H1 (cell line): ENCODE measurements around the gene LTBP1. TPM values are rescaled to one million over a fixed set of nuclear protein-coding genes. Genes with fewer than 3 reads are reported as not detected.
A peak's percentile ranks its signal among the peaks of the same experiment; 100 is the strongest.

Experiments used
- CTCF ChIA-PET: fragments of 300-600 bp; sonication (Branson Sonifier 250); formaldehyde crosslinking; loops from one replicate; lab custom pipeline; 2021; ENCODE audit not compliant: partially characterized antibody; lab: Charles Lee
- POLR2A ChIA-PET: fragments of 300-600 bp; sonication (Branson Sonifier 250); formaldehyde crosslinking; loops from one replicate; lab custom pipeline; 2021; ENCODE audit warnings: inconsistent platforms; ENCODE audit not compliant: partially characterized antibody; lab: Charles Lee
- DNase-seq, 2 experiments: peaks; one replicate each; pipeline versions ENCODE4 v3.0.0 to v3.0.0-alpha.2; 2010 to 2022; ENCODE audit warnings: low spot score in 2 of 2, low read depth in 1 of 2, mixed read lengths in 1 of 2
- FAIRE-seq: peaks from 2 replicates; lab custom pipeline; 2011; peaks lifted over from hg19 to GRCh38; lab: Jason Lieb, UNC
- H2AFZ ChIP-seq: 2 replicates; pipeline ENCODE4 v1.8.1; 2012; ENCODE audit warnings: low read length, inconsistent platforms
- H2AK5ac ChIP-seq: 2 replicates; pipeline ENCODE4 v1.6.1; 2013; ENCODE audit warnings: low read depth, low read length
- H2BK120ac ChIP-seq: replicated peaks from 2 replicates; pipeline ENCODE3; 2013; ENCODE audit warnings: low read depth, low read length, inconsistent platforms
- H2BK12ac ChIP-seq: 2 replicates; pipeline ENCODE4 v1.6.1; 2013; ENCODE audit warnings: low read depth, low read length
- H2BK15ac ChIP-seq: 2 replicates; pipeline ENCODE4 v1.6.1; 2013; ENCODE audit warnings: low read length
- H2BK20ac ChIP-seq: 2 replicates; pipeline ENCODE4 v1.6.1; 2013; ENCODE audit warnings: low read length
- H2BK5ac ChIP-seq: 2 replicates; pipeline ENCODE4 v1.6.1; 2013; ENCODE audit warnings: low read depth, low read length
- H3K14ac ChIP-seq: 2 replicates; pipeline ENCODE4 v1.6.1; 2013; ENCODE audit warnings: inconsistent platforms; ENCODE audit not compliant: insufficient read length
- H3K18ac ChIP-seq: 2 replicates; pipeline ENCODE4 v1.6.1; 2013; ENCODE audit warnings: low read length; ENCODE audit errors: extremely low read depth
- H3K23ac ChIP-seq: 2 replicates; pipeline ENCODE4 v1.6.1; 2013; ENCODE audit warnings: inconsistent platforms; ENCODE audit not compliant: insufficient read length
- H3K23me2 ChIP-seq: 2 replicates; pipeline ENCODE4 v1.6.1; 2013; ENCODE audit warnings: low read depth, low read length
- H3K27ac ChIP-seq: 2 replicates; pipeline ENCODE4 v1.6.1; 2011; ENCODE audit warnings: low read depth, low read length, inconsistent platforms
- H3K27me3 ChIP-seq, 4 experiments: replicated peaks in 1 of 4; 1 replicate in 1 of 4; 2 replicates in 3 of 4; pipeline versions ENCODE4 v1.6.1 to v1.8.1; 2011 to 2013; ENCODE audit warnings: low read length in 3 of 4, mild to moderate bottlenecking in 3 of 4, inconsistent platforms in 2 of 4, mixed read lengths in 2 of 4, moderate library complexity in 1 of 4; ENCODE audit not compliant: control insufficient read depth in 3 of 4, insufficient read depth in 3 of 4; ENCODE audit errors: extremely low read depth in 1 of 4
- H3K36me3 ChIP-seq, 4 experiments: 2 replicates each; pipeline versions ENCODE4 v1.6.1 to v1.8.1; 2011 to 2013; ENCODE audit warnings: mild to moderate bottlenecking in 4 of 4, low read length in 3 of 4, moderate library complexity in 2 of 4, control low read depth in 1 of 4, inconsistent platforms in 1 of 4; ENCODE audit not compliant: insufficient read depth in 4 of 4, control insufficient read depth in 2 of 4
- H3K4ac ChIP-seq: replicated peaks from 2 replicates; pipeline ENCODE3; 2013; ENCODE audit warnings: low read length, low read depth, mixed read lengths, inconsistent platforms; ENCODE audit not compliant: insufficient read length
- H3K4me1 ChIP-seq, 4 experiments: replicated peaks in 1 of 4; 1 replicate in 1 of 4; 2 replicates in 3 of 4; pipeline versions ENCODE4 v1.6.1 to v1.8.1; 2011 to 2013; ENCODE audit warnings: low read length in 3 of 4, inconsistent platforms in 2 of 4, mixed read lengths in 1 of 4; ENCODE audit not compliant: insufficient read depth in 4 of 4, control insufficient read depth in 3 of 4
- H3K4me2 ChIP-seq, 2 experiments: 2 replicates each; pipeline versions ENCODE4 v1.6.1 to v1.8.1; 2011 to 2013; ENCODE audit warnings: low read depth in 2 of 2, low read length in 2 of 2, control low read depth in 1 of 2, inconsistent platforms in 1 of 2, mild to moderate bottlenecking in 1 of 2; ENCODE audit not compliant: insufficient read depth in 1 of 2
- H3K4me3 ChIP-seq, 4 experiments: fragments of 200-600, 300-600 bp in 1 of 4; sonication (generic), shearing (Covaris generic), sonication (Bioruptor Twin) in 1 of 4; 2 replicates each; pipeline versions ENCODE4 v1.5.1 to v1.8.1; 2011 to 2016; ENCODE audit warnings: low read length in 4 of 4, low read depth in 3 of 4, control low read depth in 2 of 4, inconsistent platforms in 2 of 4, mild to moderate bottlenecking in 2 of 4, mixed read lengths in 1 of 4, moderate library complexity in 1 of 4; ENCODE audit not compliant: insufficient read depth in 2 of 4; ENCODE audit errors: extremely low read depth in 1 of 4
- H3K56ac ChIP-seq: replicated peaks from 2 replicates; pipeline ENCODE3; 2013; ENCODE audit warnings: low read depth, mild to moderate bottlenecking, mixed read lengths, low read length, inconsistent platforms; ENCODE audit not compliant: insufficient read length
- H3K79me1 ChIP-seq: 2 replicates; pipeline ENCODE4 v1.6.1; 2013; ENCODE audit warnings: low read depth, low read length, control low read depth
- H3K79me2 ChIP-seq, 2 experiments: 2 replicates each; pipeline versions ENCODE4 v1.6.1 to v1.8.1; 2012 to 2013; ENCODE audit warnings: low read length in 2 of 2, mild to moderate bottlenecking in 2 of 2, inconsistent platforms in 1 of 2; ENCODE audit not compliant: insufficient read depth in 2 of 2, control insufficient read depth in 1 of 2
- H3K9ac ChIP-seq, 4 experiments: replicated peaks in 1 of 4; 1 replicate in 1 of 4; 2 replicates in 3 of 4; pipeline versions ENCODE4 v1.6.1 to v1.8.1; 2011 to 2013; ENCODE audit warnings: low read depth in 3 of 4, low read length in 3 of 4, control low read depth in 2 of 4, mild to moderate bottlenecking in 2 of 4, moderate library complexity in 2 of 4, inconsistent platforms in 1 of 4; ENCODE audit errors: extremely low read depth in 1 of 4
- H3K9me3 ChIP-seq, 2 experiments: 2 replicates each; pipeline versions ENCODE4 v1.6.1 to v1.8.1; 2012 to 2013; ENCODE audit warnings: mild to moderate bottlenecking in 2 of 2, moderate library complexity in 2 of 2, control low read depth in 1 of 2, inconsistent platforms in 1 of 2, low read depth in 1 of 2, low read length in 1 of 2, mixed read lengths in 1 of 2; ENCODE audit not compliant: insufficient read depth in 2 of 2
- H4K20me1 ChIP-seq, 2 experiments: replicated peaks in 1 of 2; 2 replicates each; pipeline versions ENCODE3 to v1.8.1; 2011 to 2013; ENCODE audit warnings: inconsistent platforms in 2 of 2, low read length in 2 of 2, mild to moderate bottlenecking in 1 of 2; ENCODE audit not compliant: insufficient read depth in 2 of 2, control insufficient read depth in 1 of 2
- H4K5ac ChIP-seq: 2 replicates; pipeline ENCODE4 v1.6.1; 2013; ENCODE audit warnings: low read length, low read depth, mixed read lengths, inconsistent platforms; ENCODE audit not compliant: insufficient read length
- H4K8ac ChIP-seq: 2 replicates; pipeline ENCODE4 v1.8.0; 2013; ENCODE audit warnings: mild to moderate bottlenecking, moderate library complexity, low read length, inconsistent platforms; ENCODE audit not compliant: insufficient read depth; ENCODE audit errors: extremely low read depth
- H4K91ac ChIP-seq: replicated peaks from 2 replicates; pipeline ENCODE3; 2013; ENCODE audit warnings: low read length, mixed read lengths, inconsistent platforms; ENCODE audit not compliant: insufficient read length
- CEBPB ChIP-seq: IDR thresholded peaks from 2 replicates; pipeline ENCODE4 v1.6.1; 2012; ENCODE audit warnings: low read depth, low read length
- CHD1 ChIP-seq: IDR thresholded peaks from 2 replicates; pipeline ENCODE4 v1.6.1; 2012; ENCODE audit warnings: low read depth, low read length, improper control_type of control experiment
- CREB1 ChIP-seq: IDR thresholded peaks from 2 replicates; pipeline ENCODE4 v1.6.1; 2012; ENCODE audit warnings: inconsistent platforms
- EGR1 ChIP-seq: IDR thresholded peaks from 2 replicates; pipeline ENCODE4 v1.6.1; 2011; ENCODE audit warnings: low read depth, low read length, borderline replicate concordance
- GABPA ChIP-seq: IDR thresholded peaks from 2 replicates; pipeline ENCODE4 v1.6.1; 2011; ENCODE audit warnings: mild to moderate bottlenecking, low read length, moderate library complexity, borderline replicate concordance; ENCODE audit not compliant: insufficient read depth
- JUND ChIP-seq: IDR thresholded peaks from 2 replicates; pipeline ENCODE4 v1.6.1; 2011; ENCODE audit warnings: mild to moderate bottlenecking, improper control_type of control experiment, low read length
- POLR2AphosphoS5 ChIP-seq: IDR thresholded peaks from 2 replicates; pipeline ENCODE4 v1.6.1; 2011; ENCODE audit warnings: low read depth, low read length
- RAD21 ChIP-seq, 2 experiments: IDR thresholded peaks in 1 of 2; conservative IDR thresholded peaks in 1 of 2; 2 replicates each; pipeline ENCODE4 v1.6.1; 2011; ENCODE audit warnings: low read depth in 2 of 2, low read length in 2 of 2, improper control_type of control experiment in 1 of 2, inconsistent platforms in 1 of 2, mild to moderate bottlenecking in 1 of 2, moderate library complexity in 1 of 2
- SP4 ChIP-seq: IDR thresholded peaks from 2 replicates; pipeline ENCODE4 v1.6.1; 2012; ENCODE audit warnings: low read length, inconsistent platforms
- TCF12 ChIP-seq: IDR thresholded peaks from 2 replicates; pipeline ENCODE4 v1.6.1; 2011; ENCODE audit warnings: low read depth, mild to moderate bottlenecking, low read length
- YY1 ChIP-seq: IDR thresholded peaks from 2 replicates; pipeline ENCODE4 v1.6.1; 2011; ENCODE audit warnings: low read depth, mild to moderate bottlenecking, low read length
- WGBS, 2 experiments: shearing (Covaris generic) in 1 of 2; methylation state at CpG; one replicate each; pipeline versions ENCODE4 v1.1.6 to v1.1.7; 2013 to 2015; ENCODE audit warnings: low lambda C conversion rate in 2 of 2, mixed read lengths in 2 of 2, inconsistent platforms in 1 of 2, low coverage in 1 of 2, missing lambda C conversion rate in 1 of 2; ENCODE audit not compliant: insufficient replicate concordance in 2 of 2, insufficient coverage in 1 of 2, insufficient read length in 1 of 2; ENCODE audit errors: extremely low coverage in 1 of 2, missing lambda C conversion rate in 1 of 2; 5-methylcytosine and 5-hydroxymethylcytosine counted together
- polyA plus RNA-seq, 7 experiments: library from polyadenylated mRNA; depleted of rRNA in 3 of 7; stranded (reverse) in 5 of 7; unstranded in 2 of 7; fragments of >200 nt in 5 of 7; fragments of 200-250 nt in 2 of 7; gene quantifications; 1 replicate in 5 of 7; 2 replicates in 1 of 7; 4 replicates in 1 of 7; pipeline versions ENCODE4 v1.2.1 to v1.2.3, GENCODE V29; 2011 to 2013; ENCODE audit warnings: missing spikeins in 2 of 7, mixed read lengths in 2 of 7
- total RNA-seq: library from RNA; stranded (reverse); fragmentation: NEBNext Ultra II Directional; extraction: Animal tissue kit (Norgen Biotek cat#: 25700); gene quantifications from 2 replicates; pipeline ENCODE4 v1.2.1, GENCODE V29; 2021
- TF ChIP-seq, protein P1 (sequence below), 3 experiments: IDR thresholded peaks; 1 replicate in 2 of 3; 2 replicates in 1 of 3; pipeline versions ENCODE4 v1.5.1 to v1.6.1; 2011; ENCODE audit warnings: low read length in 3 of 3, mild to moderate bottlenecking in 3 of 3, inconsistent platforms in 2 of 3, low read depth in 1 of 3, moderate library complexity in 1 of 3; ENCODE audit not compliant: insufficient read depth in 1 of 3; ENCODE audit errors: control extremely low read depth in 1 of 3

Gene LTBP1
- total and polyA plus RNA-seq, 2 of the 8 experiments (the other 6 are each of a cell fraction or from before 2014, with no cell fraction given) = 15.4 to 24.7 TPM

DNA sequence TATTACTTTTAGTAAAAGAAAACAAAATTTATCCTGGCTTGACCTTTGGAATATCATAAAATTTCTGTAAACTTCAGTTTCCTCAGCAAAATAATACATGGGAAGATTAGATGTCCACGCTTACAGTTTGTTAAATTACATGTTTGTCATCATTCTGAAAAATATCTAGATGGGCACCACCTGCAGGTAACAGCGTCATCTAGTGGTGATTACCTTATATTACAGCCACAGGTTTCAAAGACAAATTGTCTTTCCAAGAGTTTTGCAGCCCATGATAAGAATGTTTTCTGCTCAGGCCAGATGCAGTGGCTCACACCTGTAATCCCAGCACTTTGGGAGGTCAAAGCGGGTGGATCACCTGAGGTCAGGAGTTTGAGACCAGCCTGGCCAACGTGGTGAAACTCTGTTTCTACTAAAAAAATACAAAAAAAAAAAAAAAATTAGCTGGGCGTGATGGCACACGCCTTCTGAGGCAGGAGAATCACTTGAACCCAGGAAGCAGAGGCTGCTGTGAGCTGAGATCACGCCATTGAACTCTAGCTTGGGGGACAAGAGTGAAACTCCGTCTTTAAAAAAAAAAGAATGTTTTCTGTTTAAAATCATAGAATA, 433.4 kb downstream of the LTBP1 start:
- no peak overlapping the region for H3K27ac ChIP-seq
- H2AFZ ChIP-seq = no peak overlapping the region
- no peaks in the 10 kb centered on the region for H3K79me1 ChIP-seq
- no peak overlapping the region for H4K8ac ChIP-seq
- no peak overlapping the region for H4K91ac ChIP-seq
- ChIA-PET CTCF (interaction anchor here (0.6 to 7.9 kb wide), 44 partner anchors 8 to 755 kb away, joined by 3 to 60 read pairs (median 3); partner anchors contain the start of gene RASGRP3), POLR2A (no interaction called here)
- no peak overlapping the region for H3K56ac ChIP-seq
- peaks cover 0 to 2% (median 0%) of the 10 kb centered on the region in 4 experiments; a peak in 1 of 7 replicates for H3K4me1 ChIP-seq
- H3K18ac ChIP-seq = no peak overlapping the region
- H3K23ac ChIP-seq = no peak overlapping the region
- H3K23me2 ChIP-seq = no peaks in the 10 kb centered on the region
- FAIRE-seq (no peak), DNase-seq (no peak)
- H2BK12ac ChIP-seq = no peak overlapping the region
- H2BK15ac ChIP-seq = no peak overlapping the region
- no peak overlapping the region for H3K4me3 ChIP-seq
- H3K79me2 ChIP-seq = no peaks in the 10 kb centered on the region
- H3K4ac ChIP-seq = no peak overlapping the region
- no peak overlapping the region for H2BK120ac ChIP-seq
- H3K9me3 ChIP-seq = no peaks in the 10 kb centered on the region
- H2BK5ac ChIP-seq = no peak overlapping the region
- H3K27me3 ChIP-seq = no peaks in the 10 kb centered on the region
- H3K9ac ChIP-seq = no peak overlapping the region
- no peaks in the 10 kb centered on the region for H4K20me1 ChIP-seq
- H3K4me2 ChIP-seq = no peak overlapping the region
- H3K36me3 ChIP-seq = no peaks in the 10 kb centered on the region
- 61% methylated on average over 8 of the region's 8 CpGs; no CpG with 5 or more reads in 1 of the 2 experiments for WGBS, 2 experiments
- H2BK20ac ChIP-seq = no peak overlapping the region
- H4K5ac ChIP-seq = no peak overlapping the region
- H3K14ac ChIP-seq = no peak overlapping the region
- no peak overlapping the region for H2AK5ac ChIP-seq
- TF ChIP-seq CEBPB (no peak), JUND (no peak), GABPA (no peak), SP4 (no peak), TCF12 (no peak), EGR1 (no peak), RAD21 (IDR thresholded peaks at IDR 0.05 in 1 of 2, conservative IDR thresholded peaks at IDR 0.05 in 1 of 2; ENCODE audit: low read depth in 2 of 2, low read length in 2 of 2) (peak; percentile 88 to 92), YY1 (no peak), CREB1 (no peak), CHD1 (no peak), POLR2AphosphoS5 (no peak)
- TF ChIP-seq, protein P1, sequence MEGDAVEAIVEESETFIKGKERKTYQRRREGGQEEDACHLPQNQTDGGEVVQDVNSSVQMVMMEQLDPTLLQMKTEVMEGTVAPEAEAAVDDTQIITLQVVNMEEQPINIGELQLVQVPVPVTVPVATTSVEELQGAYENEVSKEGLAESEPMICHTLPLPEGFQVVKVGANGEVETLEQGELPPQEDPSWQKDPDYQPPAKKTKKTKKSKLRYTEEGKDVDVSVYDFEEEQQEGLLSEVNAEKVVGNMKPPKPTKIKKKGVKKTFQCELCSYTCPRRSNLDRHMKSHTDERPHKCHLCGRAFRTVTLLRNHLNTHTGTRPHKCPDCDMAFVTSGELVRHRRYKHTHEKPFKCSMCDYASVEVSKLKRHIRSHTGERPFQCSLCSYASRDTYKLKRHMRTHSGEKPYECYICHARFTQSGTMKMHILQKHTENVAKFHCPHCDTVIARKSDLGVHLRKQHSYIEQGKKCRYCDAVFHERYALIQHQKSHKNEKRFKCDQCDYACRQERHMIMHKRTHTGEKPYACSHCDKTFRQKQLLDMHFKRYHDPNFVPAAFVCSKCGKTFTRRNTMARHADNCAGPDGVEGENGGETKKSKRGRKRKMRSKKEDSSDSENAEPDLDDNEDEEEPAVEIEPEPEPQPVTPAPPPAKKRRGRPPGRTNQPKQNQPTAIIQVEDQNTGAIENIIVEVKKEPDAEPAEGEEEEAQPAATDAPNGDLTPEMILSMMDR (IDR thresholded peaks at IDR 0.05; ENCODE audit: control extremely low read depth in 1 of 3, insufficient read depth in 1 of 3, low read depth in 1 of 3, low read length in 3 of 3) = peak in 2 of 3 experiments; percentile 66 to 81; a peak in 3 of 4 replicates
